Activated CD4-positive, alpha-beta T cell treated with anti-CD3 and anti-CD28 coated beads, Interleukin-2, amount 50 U/mL, for 1 hour (primary cell): ENCODE data around the gene CPED1.
"Not testable (repeated sequence)": the region's sequence is repeated elsewhere in the genome, so short reads cannot be mapped to it uniquely, and the experiment has no call there.

Experiments used
- DNase-seq: peaks from one replicate; pipeline ENCODE4 v3.0.0-alpha.2; 2020

Gene CPED1

DNA sequence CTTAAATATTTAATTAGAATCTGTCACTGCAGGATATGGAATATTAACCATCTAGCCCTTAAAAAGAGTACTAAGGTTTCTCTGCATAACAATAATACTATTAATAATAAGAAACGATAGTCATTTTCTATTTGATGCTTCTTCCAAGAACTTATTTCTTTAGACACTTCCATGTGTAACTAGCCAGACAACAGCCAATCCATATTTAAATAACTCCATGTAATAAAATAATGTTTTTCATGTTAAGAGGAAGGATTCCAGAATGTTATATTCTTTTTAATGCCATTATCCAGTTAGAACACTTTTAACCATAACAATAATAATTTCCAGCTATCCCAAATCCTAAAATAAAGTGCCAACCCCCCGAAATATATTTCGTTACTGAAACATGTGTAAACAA is 170.2 kb downstream of the CPED1 start:
- no peak for DNase-seq

DNA sequence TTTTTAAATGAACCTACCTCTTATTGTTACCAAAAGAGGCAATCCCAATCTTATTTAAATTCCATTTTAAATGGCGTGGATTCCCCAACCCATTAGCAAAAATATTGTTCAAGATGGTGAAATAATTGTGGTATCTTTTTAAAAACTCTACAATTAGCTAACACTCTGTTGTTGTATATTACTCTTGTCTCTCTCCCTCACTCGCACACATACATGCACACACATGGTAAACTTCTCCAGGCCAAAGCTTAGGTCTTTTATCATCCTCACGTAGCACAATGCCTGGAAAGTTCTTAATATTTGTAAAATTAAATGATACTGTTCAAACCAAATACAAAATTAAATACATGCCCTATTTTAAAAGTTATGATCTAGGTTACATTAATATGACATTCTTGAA is 171.0 kb downstream of the CPED1 start:
- DNase-seq: no peak

DNA sequence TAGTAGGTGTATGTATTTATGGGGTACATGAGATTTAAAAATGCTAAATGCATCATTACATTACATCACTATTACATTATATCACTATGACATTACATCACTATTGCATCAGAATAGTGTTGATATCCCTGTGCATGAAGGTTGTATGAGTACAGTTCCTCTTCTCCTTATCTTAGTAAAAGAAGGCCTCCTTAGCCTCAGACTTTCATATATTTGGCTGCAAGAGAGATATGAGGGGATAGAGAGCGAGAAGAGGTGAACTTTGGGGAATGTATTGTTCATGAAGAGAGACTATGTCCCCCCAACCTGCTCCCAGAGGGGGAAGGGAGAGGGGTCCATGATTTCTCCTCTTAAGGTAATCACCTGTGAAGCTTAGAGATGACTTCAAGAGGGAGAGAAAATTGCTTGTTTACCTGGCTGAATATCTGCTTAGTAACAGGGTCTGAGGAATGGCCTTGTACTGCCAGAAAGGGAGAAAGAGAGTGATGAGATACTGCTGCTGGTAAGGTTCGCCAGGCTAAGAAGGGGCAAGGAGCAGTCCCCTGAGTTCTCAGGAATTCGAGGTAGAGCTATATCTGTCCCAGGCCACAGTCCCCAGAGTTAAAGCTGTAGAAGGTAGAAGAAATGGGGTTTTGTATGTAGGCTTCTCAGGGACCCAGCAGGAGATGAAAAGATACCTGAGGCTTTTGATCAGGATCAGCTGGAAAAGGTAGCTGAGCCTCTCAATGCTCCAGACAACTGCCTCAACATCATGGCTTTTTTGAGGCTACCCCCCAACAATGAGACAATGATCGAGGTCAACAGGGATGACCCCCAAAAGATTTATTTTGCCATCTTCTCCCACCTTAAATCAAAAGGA is 171.9 kb downstream of the CPED1 start:
- DNase-seq: no peak

DNA sequence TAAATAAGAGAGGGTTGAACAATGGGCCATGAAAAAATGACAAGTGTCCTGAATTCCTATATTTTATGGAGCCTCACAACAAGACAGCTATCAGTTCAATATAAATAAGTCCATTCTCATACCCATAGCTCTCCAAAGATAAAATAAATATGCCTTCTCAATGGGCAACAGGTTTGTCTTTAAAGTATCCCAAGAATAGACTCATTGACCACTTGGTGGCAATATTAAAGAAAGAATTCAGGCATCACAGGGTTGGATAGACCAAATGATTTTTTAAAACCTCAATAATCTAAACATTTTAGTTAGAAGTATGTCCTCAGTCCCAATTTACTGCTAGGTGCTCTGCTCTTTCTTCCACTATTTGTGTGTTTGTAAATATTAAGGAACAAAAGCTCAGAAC is 175.2 kb downstream of the CPED1 start:
- DNase-seq: no peak

DNA sequence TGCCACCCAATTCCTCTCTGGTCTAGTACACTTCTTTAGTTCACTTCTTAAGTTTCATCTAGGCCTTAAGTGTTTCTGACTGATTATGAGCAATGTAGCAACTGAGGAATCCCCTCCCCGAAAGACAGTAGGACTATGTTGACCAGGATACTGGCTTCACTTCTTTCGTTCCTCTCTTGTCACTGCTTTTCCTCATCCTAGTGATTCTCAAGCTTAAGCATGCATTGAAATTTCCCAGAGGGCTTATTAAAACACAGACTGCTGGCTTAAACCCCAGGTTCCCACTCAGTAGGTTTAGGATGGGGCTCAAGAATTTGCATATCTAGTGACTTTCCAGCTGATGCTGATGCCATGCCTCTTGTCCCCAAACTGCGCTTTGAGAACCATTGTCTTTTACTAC is 175.7 kb downstream of the CPED1 start:
- no peak for DNase-seq

DNA sequence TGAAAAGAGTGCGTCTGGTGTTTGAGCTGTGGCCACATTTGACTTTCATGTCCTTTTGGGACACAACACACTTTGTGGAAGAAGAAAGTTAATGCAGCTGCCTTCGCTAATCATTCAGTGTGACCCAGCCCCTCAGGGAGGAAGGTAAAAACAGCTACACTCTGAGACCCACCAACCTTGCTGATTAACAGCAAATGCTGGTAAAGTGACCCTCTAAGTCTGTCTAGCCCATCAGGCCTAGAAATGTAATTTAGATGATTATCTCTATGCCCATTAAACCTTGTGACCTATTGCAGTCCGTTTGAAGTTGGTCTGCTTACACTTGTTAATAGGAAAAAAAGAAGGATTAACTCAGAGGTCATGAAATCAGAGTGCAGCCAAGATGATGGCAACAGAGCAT is 178.4 kb downstream of the CPED1 start:
- DNase-seq: no peak

DNA sequence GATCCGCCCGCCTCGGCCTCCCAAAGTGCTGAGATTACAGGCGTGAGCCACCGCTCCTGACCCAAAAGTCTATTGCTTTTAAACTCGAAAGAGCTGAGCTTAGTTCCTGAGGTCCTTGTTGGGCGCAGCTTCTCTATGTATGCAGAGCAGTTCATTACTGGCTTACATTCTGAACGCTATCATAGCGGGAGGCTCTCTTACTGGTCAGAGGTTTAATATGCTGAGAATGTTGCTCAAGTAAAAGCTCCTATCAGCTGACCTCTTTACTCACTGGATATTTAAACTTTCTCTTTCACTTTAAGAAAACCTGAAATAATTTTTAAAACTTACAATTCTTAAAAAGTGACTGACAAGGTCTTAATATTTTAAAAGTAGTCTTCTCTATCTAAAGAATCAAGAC is 179.5 kb downstream of the CPED1 start:
- no peak for DNase-seq

DNA sequence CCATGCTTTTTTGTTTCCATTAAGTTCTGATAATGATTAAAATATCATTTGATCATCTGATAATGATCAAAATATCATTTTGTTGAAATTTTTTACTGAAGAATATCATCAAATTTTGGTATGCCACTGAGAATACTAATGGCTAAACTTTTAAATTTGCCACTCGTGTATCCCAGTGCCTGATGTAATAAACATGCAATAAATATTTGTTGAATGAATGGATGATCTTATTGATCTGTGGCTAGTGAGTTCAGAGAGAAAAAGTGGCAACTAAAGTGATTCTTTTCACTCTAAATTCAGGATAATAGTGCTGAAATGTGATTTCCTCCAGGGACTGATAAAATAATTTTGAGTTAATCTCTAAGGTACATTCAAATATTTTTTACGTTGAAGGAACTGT is 181.0 kb downstream of the CPED1 start:
- no peak for DNase-seq

DNA sequence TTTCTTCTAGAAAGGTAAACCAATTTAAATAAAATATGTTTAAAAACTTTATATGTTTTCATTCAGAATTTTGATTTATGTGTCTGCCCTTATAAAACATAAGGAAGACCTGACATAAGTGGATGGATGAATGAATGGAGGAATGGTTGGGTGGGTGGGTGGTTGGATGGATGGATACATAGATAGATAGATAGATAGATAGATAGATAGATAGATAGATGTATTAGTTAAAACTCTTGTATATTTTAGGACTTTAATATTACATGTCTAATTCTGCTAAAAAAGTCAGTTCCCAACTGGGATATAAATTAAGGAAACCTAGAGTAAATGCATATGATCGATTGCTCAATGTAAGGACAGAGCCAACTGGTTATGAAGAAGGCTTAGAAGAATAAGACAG is 184.0 kb downstream of the CPED1 start:
- DNase-seq: no peak

DNA sequence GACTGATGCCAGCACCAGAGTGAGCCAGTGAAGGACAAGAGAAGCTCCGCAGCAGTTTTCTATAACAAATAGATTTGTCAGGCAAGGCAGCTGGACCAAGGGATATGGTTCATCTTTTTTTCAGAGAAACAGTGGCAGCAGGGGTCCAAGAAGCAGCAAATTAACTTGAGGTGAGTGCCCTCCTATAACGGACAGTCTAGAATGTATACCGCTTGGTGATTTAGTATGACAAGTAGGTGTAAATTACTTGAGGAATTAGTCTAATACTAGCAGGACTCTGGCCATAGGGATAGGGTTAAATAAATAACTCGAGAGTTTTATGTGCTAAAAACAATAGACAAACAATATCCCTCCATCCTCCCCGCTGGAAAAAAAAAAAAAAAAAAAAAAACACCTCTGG is 187.3 kb downstream of the CPED1 start:
- DNase-seq: no peak

DNA sequence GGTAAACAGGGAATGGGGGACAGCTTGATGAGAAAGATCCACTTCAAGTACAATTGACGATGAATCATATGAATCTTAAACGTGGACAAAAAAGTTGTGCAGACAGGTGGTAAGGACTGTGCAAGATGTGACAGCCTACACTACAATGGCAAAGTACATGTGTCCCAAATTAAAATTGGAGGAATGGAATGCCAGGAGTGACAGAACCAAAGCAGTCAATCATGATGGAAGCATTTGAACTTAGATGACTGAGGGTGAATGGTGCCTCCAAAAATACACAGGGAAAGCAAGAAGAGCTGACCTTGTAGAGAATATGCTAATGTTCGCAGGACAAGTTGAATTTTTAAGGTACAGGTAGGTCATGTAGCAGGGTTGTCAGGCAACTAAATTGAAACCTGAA is 189.9 kb downstream of the CPED1 start:
- no peak for DNase-seq

DNA sequence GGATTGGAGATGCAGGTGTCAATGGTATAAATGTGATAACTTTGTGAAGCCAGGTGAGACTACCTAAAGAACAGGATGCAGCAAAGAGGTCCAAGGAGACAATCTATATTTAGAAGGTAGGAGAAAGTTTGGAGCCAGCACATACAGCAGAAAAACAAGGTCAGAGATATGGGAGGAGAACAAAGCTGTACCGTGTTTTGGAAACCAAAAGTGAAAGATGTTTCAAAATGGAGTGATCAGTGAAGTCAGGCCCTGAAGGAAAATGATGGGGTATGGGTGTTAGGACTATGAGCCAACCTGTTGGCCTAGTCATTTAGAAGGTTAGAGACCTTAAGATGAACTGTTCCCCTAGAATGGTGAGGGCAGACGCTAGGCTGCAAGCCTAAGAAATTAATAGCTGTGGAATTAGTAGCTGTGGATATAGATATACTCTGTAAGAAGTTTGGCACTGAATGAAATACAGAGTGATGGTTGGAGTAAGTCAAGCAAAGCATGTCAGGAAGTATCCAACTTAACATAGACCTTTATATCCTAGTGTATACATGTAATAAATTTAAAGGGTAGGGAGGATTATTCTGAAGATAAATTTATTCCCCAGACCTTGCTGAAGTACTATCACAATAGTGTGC is 190.5 kb downstream of the CPED1 start:
- no peak for DNase-seq

DNA sequence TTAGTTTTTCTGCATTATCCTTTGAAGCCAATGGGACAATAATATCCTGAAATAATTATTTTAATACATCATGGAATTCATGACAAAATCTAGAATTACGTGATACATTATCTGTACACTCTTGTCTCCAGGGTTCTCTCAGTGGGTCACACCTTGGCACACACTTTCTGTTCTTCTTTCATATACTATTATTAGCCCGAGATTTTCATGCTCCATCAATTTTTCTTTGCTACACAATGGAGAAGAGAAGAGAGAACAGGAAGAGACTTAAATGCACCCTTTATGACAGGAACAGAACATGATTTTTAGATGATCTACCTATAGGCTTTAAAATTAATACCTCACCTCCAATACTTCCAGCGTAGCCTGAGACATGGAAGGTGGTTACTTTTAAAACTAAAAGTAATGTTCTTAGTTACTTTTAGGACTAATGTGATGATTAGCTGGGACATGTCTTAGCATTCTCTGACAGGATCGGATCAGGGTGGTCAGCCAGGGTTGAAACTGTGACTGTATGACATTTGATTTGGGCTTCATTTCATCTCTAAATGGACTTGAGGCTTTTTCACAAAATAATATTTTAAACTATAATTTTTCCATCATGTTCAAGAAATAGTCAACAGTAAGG is 192.0 kb downstream of the CPED1 start:
- DNase-seq: no peak

DNA sequence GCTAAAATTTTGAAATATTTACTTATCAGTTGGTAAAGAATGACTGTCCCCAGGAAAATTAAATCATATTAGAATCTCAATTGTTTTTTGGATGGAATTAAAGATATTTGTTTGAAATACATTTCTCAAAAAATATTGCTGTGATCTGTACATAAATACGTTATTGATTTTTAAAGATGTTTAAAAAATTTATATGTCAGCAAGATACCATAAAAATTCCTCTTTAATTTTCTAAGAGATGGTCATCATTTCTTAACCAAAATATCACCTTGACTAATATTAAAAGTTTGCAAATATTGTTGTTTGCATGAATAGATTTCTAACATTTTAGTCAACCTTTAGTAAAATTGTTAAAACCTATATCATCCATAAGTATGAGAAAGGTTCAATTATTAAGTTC is 192.8 kb downstream of the CPED1 start:
- no peak for DNase-seq

DNA sequence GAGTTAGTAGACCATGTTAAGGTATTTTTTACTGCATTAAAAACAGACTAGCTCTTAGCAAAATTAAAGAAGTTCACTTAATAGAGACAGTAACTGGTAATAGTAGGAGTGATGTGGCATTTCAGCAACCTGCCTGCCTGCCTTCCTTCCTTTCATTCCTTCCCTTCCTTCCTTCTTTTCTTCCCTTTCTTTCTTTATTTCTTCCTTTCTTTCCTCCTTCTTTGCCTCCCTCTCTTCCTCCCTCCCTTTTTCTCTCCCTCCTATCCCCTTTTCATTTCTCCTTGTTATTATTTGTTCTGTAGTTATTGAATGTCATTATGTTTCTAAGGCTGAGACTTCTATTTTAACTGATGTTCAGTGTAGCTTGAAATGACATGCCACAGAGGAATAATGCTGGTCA is 193.8 kb downstream of the CPED1 start:
- no peak for DNase-seq

DNA sequence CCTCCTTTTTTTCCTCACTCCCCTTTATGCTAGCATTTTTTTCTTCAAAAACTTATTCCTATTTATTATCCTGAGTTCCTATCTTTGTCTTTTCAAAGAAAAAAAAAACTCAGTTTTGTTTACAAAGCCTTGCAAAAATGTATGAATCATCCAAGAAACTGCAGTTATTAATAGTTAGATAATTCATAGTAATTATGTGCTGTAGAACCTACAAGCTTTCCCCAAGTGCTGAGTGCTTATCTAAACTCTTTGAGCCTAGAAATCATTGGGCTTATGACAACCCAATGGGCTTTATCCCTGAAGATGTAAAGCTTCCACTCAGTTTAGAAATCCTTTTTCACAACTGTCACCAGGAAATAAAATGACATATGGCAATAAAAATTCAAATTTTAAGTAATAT is 194.4 kb downstream of the CPED1 start:
- DNase-seq: no peak

DNA sequence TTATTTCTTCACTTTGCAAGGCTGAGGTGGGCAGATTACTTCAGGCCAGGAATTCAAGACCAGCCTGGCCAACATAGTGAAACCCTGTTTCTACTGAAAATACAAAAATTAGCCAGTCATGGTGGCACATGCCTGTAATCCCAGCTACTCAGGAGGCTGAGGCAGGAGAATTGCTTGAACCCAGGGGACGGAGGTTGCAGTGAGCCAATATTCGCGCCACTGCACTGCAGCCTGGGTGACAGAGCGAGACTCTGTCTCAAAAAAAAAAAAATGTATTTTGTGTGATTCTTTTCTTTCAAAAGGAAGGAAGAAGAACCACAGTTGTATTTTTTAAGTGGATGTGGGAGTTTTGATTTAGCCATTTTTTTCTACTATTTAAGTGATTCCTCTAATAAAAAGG is 195.4 kb downstream of the CPED1 start:
- DNase-seq: not testable (repeated sequence)

DNA sequence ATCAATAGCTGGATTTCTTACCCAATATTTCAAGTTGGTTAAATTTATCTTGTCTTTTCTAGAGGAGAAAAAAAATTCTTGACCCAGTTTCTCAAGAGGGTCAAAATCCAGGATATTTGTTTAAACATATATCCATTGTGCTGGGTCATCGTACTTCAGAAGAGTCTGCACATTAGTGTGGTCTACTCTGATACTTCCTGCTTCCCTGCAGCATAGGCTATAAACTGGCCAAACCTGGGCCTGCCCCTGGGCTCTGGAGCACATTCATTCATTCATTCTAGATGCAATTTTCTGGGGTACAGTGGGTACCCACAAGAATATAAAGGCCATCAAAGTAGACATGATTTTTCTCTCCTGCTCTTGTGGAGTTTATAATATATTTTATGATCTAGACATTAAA is 198.2 kb downstream of the CPED1 start:
- DNase-seq: no peak

DNA sequence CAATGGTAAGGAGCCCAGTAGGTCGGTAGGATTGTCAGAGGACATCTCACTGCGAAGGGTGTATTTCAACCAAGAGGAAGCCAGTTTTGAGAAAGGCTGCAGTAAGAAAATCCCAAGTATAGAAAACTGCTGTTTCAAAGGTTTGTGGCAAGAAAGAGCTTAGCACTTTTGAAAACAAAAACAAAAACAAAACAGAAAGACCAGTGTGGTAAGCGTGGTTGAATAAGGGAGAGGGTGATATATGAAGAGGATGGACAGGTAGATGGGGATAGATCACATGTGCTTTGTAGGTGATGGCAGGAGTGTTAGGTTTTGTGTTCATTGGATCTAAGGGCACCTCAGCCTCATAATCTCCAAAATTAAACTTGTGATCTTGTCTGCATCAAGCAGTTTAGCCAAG is 198.7 kb downstream of the CPED1 start:
- DNase-seq: no peak

DNA sequence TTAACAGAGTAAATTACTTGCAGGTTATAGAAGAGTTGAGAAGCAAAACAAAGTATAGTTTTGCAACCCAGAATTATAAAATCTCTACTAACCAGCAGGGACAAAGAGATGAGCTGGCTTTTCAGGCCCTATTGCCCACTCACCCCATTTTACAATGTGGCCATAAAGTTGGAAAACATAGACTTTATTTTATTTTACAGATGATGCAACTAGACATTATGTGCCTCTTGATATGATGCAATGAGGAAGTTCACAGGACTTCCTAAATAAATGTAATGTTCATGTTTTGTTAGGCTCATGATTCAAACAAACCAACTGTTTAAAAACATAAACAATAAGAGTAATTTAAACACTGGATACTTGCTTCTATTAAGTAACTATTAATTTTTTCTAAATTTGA is 199.2 kb downstream of the CPED1 start:
- no peak for DNase-seq

DNA sequence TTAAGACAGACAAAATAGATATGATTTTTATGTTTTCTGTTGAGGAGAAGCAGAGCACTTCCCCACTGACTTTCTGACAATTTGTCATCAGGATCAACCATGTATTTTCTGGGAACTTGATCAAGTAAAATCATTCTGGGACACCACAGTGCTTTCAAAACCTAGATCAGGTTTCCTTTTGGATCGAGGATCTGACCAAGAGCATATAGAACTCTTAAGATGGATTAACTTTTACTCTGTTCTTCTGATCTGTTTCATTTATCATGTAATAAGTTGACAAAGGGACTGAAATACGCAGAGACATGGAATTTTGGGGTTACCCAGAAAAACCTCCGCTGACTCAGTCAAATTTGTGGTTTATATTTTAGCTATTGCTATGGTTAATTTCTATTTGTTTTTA is 204.3 kb downstream of the CPED1 start:
- no peak for DNase-seq

DNA sequence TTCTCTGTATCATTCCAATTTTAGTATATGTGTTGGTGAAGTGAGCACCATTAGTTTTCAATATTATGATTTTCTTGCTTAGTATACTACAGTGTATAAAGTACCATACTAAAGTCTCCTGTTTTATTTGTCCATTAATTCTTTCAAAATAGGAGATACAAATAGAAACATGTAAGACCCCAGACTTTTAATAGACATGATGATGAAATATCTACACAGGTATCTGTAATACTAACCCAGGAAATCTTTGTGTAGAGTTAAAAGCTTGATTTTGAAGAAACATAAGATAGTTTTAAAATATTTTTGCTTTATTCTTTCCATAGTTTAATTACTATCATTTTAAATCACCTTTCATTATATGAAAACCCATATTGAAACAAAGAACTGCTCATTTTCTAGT is 206.5 kb downstream of the CPED1 start:
- no peak for DNase-seq

DNA sequence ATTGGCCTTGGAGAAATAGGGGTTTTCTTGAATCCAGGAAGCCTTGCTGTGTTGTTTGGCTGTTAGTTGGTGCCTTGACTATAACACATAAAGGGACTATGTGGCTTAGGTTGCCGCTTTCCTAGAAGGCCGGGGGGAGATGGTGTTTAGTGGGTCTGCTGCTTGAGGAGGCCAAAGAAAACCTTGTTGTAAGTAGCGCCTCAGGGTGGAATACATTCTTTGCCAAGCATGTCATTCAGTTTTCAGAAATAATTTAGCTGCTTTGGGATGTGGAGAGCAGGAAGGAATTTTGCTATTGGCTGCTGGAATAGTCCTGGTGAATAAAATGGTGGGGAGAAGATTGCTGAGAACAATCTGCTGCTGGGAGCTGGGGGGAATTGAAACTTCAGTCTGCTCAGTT is 207.4 kb downstream of the CPED1 start:
- DNase-seq: no peak

DNA sequence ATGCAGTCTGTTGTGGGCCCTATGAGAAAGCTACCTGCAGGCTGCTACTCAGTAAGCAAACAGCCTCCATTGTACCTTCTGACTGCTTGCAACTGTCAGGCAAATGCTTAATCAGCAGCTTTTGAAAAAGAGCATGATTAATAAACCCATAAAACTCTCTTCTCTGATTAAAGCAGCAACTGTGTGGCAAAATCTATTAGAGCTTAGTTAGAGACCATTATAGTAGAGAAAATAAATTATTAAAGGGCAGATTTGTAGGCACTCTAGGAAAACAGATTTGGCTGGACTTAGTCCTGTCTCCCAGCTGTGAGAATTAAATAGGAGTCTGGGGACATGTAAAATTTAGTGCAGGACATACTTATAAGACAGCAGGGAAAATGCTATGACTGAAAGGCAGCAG is 207.8 kb downstream of the CPED1 start:
- DNase-seq: no peak
